Activated CD4-positive, alpha-beta memory T cell treated with anti-CD3 and anti-CD28 coated beads for 36 hours (primary cell): ENCODE measurements around the gene LRRC4C. TPM values are rescaled to one million over a fixed set of nuclear protein-coding genes. Genes with fewer than 3 reads are reported as not detected.
"Not testable (repeated sequence)": the region's sequence is repeated elsewhere in the genome, so short reads cannot be mapped to it uniquely, and the experiment has no call there.

Experiments used
- CTCF ChIA-PET: fragments of 350-600 bp; sonication (Branson Sonifier 250); formaldehyde crosslinking; loops from one replicate; lab custom pipeline; 2021; ENCODE audit warnings: antibody characterized with exemption, inconsistent platforms; lab: Charles Lee
- POLR2A ChIA-PET: fragments of 350-600 bp; sonication (Branson Sonifier 250); formaldehyde crosslinking; loops from one replicate; lab custom pipeline; 2021; ENCODE audit warnings: antibody characterized with exemption; lab: Charles Lee
- DNase-seq: peaks from one replicate; pipeline ENCODE4 v3.0.0-alpha.2; 2020
- H3K27ac Mint-ChIP-seq: one replicate; pipeline ENCODE4 v1.8.0; 2021; ENCODE audit warnings: mixed read lengths
- H3K27me3 Mint-ChIP-seq: one replicate; pipeline ENCODE4 v1.8.0; 2021; ENCODE audit warnings: mixed read lengths
- H3K36me3 Mint-ChIP-seq: one replicate; pipeline ENCODE4 v1.8.0; 2021; ENCODE audit warnings: mixed read lengths
- H3K4me1 Mint-ChIP-seq: one replicate; pipeline ENCODE4 v1.8.0; 2021; ENCODE audit warnings: low read depth, mixed read lengths
- H3K4me3 Mint-ChIP-seq: one replicate; pipeline ENCODE4 v1.8.0; 2021; ENCODE audit warnings: mild to moderate bottlenecking, mixed read lengths
- H3K9me3 Mint-ChIP-seq: one replicate; pipeline ENCODE4 v1.8.0; 2021; ENCODE audit warnings: mixed read lengths
- intact Hi-C: fragments of 100-400 bp; cut with micrococcal nuclease; formaldehyde crosslinking; loops from one replicate; pipeline ENCODE4 v1.15.1; 2023
- total RNA-seq, 2 experiments: library from RNA; stranded (reverse); gene quantifications; one replicate each; pipeline ENCODE4 v1.2.3, GENCODE V29; 2021

The LRRC4C gene
- total RNA-seq, 2 experiments from 2014 or later, result not detected

DNA sequence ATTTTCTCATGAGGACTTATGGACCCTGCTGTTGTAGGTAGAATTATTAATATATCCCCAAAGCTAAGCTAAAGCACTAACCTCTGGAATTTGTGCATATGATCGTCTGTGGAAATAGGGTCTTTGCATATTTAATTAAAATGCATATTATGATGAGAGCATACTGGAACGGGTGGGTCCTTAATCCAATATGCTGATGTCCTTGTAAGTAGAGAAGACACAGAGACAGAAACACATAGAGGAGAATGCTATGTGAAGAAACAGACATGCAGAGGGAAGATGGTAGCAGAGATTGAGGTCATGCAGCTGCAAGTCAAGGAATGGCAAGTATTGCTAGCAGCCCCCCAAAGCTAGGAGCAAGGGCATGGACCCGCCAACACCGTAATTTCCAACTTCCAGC lies 439.2 kb downstream of the LRRC4C start:
- Mint-ChIP-seq H3K9me3 (peaks cover 22% of the 10 kb centered on the region), H3K27ac (no peak overlapping the region), H3K4me3 (no peak overlapping the region), H3K4me1 (no peaks in the 10 kb centered on the region), H3K27me3 (no peaks in the 10 kb centered on the region), H3K36me3 (no peaks in the 10 kb centered on the region)
- intact Hi-C loops, result no loop called here
- ChIA-PET CTCF (no interaction called here), POLR2A (no interaction called here)
- DNase-seq, result no peak

DNA sequence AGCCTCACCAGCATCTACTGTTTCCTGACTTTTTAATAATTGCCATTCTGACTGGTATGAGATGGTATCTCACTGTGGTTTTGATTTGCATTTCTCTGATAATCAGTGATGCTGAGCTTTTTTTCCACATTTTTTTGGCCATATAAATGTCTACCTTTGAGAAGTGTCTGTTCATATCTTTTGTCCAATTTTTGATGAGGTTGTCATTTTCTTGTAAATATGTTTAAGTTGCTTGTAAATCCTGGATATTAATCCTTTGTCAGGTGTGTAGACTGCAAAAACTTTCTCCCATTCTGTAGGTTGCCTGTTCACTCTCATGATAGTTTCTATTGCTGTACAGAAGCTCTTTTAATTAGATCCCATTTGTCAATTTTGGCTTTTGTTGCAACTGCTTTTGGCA lies 439.8 kb downstream of the LRRC4C start:
- DNase-seq, H3K4me3 Mint-ChIP-seq, H3K27me3 Mint-ChIP-seq, intact Hi-C loops, POLR2A ChIA-PET, CTCF ChIA-PET, H3K36me3 Mint-ChIP-seq, H3K27ac Mint-ChIP-seq, H3K4me1 Mint-ChIP-seq: not testable (repeated sequence)
- peaks cover 19% of the 10 kb centered on the region for H3K9me3 Mint-ChIP-seq

DNA sequence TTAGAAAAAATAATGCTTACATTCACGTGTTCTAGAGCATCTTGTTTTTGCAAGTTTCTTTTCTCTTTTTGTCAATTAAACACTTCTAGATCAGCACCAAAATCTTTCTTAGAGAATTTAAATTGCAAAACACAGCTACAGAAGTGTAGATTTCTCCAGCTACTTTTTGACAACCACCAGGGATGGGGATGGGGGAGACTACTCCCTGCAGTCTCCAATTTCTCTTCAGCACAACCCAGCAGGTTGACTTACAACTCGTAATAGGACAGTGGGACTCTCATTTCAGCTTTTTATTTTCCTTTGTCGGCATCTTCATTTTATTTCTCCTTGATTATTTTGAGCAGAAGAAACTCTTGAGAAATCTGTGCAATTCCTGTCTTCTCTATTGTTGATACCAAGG lies 441.2 kb downstream of the LRRC4C start:
- Mint-ChIP-seq H3K4me3 (no peak overlapping the region), H3K27ac (no peak overlapping the region), H3K4me1 (no peaks in the 10 kb centered on the region), H3K9me3 (peaks cover 24% of the 10 kb centered on the region), H3K27me3 (no peaks in the 10 kb centered on the region), H3K36me3 (no peaks in the 10 kb centered on the region)
- ChIA-PET POLR2A (no interaction called here), CTCF (no interaction called here)
- intact Hi-C loops, result no loop called here
- no peak for DNase-seq

- H3K4me1 Mint-ChIP-seq, result no peaks in the 10 kb centered on the region
- H3K27ac Mint-ChIP-seq, result no peak overlapping the region
- ChIA-PET POLR2A (no interaction called here), CTCF (no interaction called here)
- no peaks in the 10 kb centered on the region for H3K36me3 Mint-ChIP-seq
- peaks cover 33% of the 10 kb centered on the region for H3K9me3 Mint-ChIP-seq
- no peak for DNase-seq
- intact Hi-C loops, result no loop called here
- H3K27me3 Mint-ChIP-seq, result no peaks in the 10 kb centered on the region
- no peak overlapping the region for H3K4me3 Mint-ChIP-seq
Observed at GRCh38 chr11:41010361-41011050, 448.9 kb downstream of the LRRC4C start.

GRCh38 chr11:41005986-41006385 lies 453.5 kb downstream of the LRRC4C start:
- no peak for DNase-seq
- peaks cover 31% of the 10 kb centered on the region for H3K9me3 Mint-ChIP-seq
- ChIA-PET POLR2A (no interaction called here), CTCF (no interaction called here)
- H3K36me3 Mint-ChIP-seq, result no peaks in the 10 kb centered on the region
- H3K4me1 Mint-ChIP-seq, result no peaks in the 10 kb centered on the region
- no peak overlapping the region for H3K27ac Mint-ChIP-seq
- no peak overlapping the region for H3K4me3 Mint-ChIP-seq
- H3K27me3 Mint-ChIP-seq, result no peaks in the 10 kb centered on the region
- intact Hi-C loops, result no loop called here

GRCh38 chr11:41003339-41004282 lies 455.8 kb downstream of the LRRC4C start:
- no peak for DNase-seq
- H3K27me3 Mint-ChIP-seq, result no peaks in the 10 kb centered on the region
- no peaks in the 10 kb centered on the region for H3K36me3 Mint-ChIP-seq
- H3K27ac Mint-ChIP-seq, result no peak overlapping the region
- intact Hi-C loops, result no loop called here
- no peaks in the 10 kb centered on the region for H3K4me1 Mint-ChIP-seq
- POLR2A ChIA-PET, result no interaction called here
- no peak overlapping the region for H3K4me3 Mint-ChIP-seq
- peaks cover 34% of the 10 kb centered on the region for H3K9me3 Mint-ChIP-seq
- CTCF ChIA-PET, result no interaction called here

- ChIA-PET CTCF (no interaction called here), POLR2A (no interaction called here)
- H3K9me3 Mint-ChIP-seq, result peaks cover 42% of the 10 kb centered on the region
- no peak overlapping the region for H3K27ac Mint-ChIP-seq
- no peak overlapping the region for H3K4me3 Mint-ChIP-seq
- DNase-seq, result no peak
- no peaks in the 10 kb centered on the region for H3K36me3 Mint-ChIP-seq
- no peaks in the 10 kb centered on the region for H3K4me1 Mint-ChIP-seq
- no peaks in the 10 kb centered on the region for H3K27me3 Mint-ChIP-seq
- intact Hi-C loops, result no loop called here
Observed at GRCh38 chr11:40998920-40999319, 460.5 kb downstream of the LRRC4C start.

DNA sequence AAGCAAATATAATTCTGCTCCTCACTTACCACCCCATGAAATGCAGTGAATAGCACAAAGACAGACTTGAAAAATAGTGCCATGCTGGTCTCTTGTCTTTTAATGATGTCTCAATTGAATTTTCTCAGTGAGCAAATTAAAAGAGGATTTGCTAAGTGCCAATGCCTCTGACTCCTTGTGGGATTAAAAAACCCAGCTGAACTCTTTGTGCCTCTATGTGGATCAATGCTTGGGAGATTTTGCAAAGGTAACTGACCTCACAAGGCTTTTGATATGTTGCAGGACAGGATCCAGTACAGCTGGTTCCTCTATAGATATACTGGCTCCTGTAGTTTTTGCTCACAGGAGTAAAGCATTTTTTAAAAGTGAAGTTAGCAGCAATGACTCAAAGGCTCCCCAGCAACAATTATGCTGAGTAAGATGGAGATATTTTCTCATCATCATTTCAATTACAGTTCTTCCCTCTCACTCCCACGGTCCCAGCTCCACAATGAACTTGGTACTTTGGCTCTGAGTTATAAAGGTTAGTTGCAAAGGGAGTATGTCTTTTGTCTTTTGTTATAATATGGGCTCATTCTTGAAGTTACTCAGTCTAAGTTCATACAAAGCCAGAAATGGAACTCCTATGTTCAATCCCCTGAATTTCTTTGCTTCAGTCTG lies 471.5 kb downstream of the LRRC4C start:
- Mint-ChIP-seq H3K9me3 (peaks cover 16% of the 10 kb centered on the region), H3K36me3 (no peaks in the 10 kb centered on the region)
- POLR2A ChIA-PET, result no interaction called here

GRCh38 chr11:40986320-40986719 lies 473.1 kb downstream of the LRRC4C start:
- Mint-ChIP-seq H3K27me3 (no peaks in the 10 kb centered on the region), H3K4me3 (no peak overlapping the region), H3K36me3 (no peaks in the 10 kb centered on the region), H3K4me1 (no peaks in the 10 kb centered on the region), H3K9me3 (peaks cover 22% of the 10 kb centered on the region), H3K27ac (no peak overlapping the region)
- no peak for DNase-seq
- ChIA-PET POLR2A (no interaction called here), CTCF (no interaction called here)
- intact Hi-C loops, result no loop called here

More for the DNA sequence above, 471.5 kb downstream of the LRRC4C start:
- Mint-ChIP-seq H3K4me3 (no peak overlapping the region), H3K27me3 (no peaks in the 10 kb centered on the region), H3K4me1 (no peaks in the 10 kb centered on the region), H3K27ac (no peak overlapping the region)
- intact Hi-C loops, result no loop called here
- no peak for DNase-seq
- CTCF ChIA-PET, result no interaction called here

DNA sequence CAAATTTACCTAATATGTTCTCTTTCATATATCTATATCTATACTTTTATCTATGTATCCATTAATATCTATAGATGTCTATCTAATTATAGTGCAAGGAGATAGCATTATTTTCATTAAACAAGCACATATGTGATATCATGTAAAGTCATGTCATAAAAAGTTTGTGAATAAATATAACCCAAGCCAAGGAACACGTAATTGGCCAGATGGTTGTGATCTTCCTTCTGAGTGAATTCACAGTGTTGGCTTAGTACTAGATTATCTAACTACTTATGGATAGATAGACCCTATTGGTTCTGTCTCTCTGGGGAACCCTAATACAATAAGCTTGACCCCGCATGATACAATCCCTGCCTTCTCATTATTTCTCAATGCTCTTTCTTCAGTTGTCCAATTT lies 484.4 kb downstream of the LRRC4C start:
- CTCF ChIA-PET, result no interaction called here
- intact Hi-C loops, result no loop called here
- no peak overlapping the region for H3K27ac Mint-ChIP-seq

DNA sequence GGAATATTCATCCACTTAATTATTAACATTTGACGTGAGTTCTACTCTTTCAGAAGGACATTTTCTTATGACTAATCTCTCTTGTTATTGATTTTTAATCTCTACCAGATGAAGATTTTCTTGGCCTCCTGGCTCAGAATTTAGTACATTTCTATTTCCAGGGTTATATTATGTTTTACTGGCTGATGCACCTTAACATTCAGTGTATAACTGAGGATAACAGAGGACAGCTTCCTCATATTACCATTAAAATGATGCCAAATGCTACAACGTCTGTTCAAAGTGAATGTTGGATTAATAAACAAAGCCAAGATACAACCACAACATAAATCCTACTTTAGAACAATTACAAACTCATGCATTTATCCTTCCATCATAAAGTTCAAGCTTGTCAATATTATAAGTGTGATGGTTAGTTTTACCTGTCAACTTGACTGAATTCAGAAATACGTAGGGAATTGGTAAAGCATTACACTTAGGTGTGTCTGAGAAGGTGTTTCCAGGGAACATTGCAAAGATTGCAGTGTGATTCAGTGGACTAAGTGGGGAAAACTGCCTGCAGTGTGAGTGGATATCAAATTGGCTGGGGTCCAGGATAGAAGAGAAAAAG lies 485.2 kb downstream of the LRRC4C start:
- POLR2A ChIA-PET, result no interaction called here
- no peaks in the 10 kb centered on the region for H3K4me1 Mint-ChIP-seq
- no peaks in the 10 kb centered on the region for H3K27me3 Mint-ChIP-seq
- H3K4me3 Mint-ChIP-seq, result no peak overlapping the region
- intact Hi-C loops, result no loop called here
- no peaks in the 10 kb centered on the region for H3K36me3 Mint-ChIP-seq
- H3K9me3 Mint-ChIP-seq, result peaks cover 47% of the 10 kb centered on the region
- CTCF ChIA-PET, result no interaction called here
- DNase-seq, result no peak
- H3K27ac Mint-ChIP-seq, result no peak overlapping the region

More for the DNA sequence above, 484.4 kb downstream of the LRRC4C start:
- no peak overlapping the region for H3K4me3 Mint-ChIP-seq
- no peaks in the 10 kb centered on the region for H3K4me1 Mint-ChIP-seq
- no peak for DNase-seq
- H3K36me3 Mint-ChIP-seq, result no peaks in the 10 kb centered on the region
- peaks cover 42% of the 10 kb centered on the region for H3K9me3 Mint-ChIP-seq
- H3K27me3 Mint-ChIP-seq, result no peaks in the 10 kb centered on the region
- POLR2A ChIA-PET, result no interaction called here

- Mint-ChIP-seq H3K4me1 (no peaks in the 10 kb centered on the region), H3K27ac (no peak overlapping the region), H3K27me3 (no peaks in the 10 kb centered on the region), H3K9me3 (peaks cover 11% of the 10 kb centered on the region), H3K36me3 (no peaks in the 10 kb centered on the region), H3K4me3 (no peak overlapping the region)
- ChIA-PET CTCF (no interaction called here), POLR2A (no interaction called here)
- intact Hi-C loops, result no loop called here
- no peak for DNase-seq
Observed at GRCh38 chr11:40958707-40959106, 500.7 kb downstream of the LRRC4C start.
